ENCODE results near the gene ZNF468.
"Not testable (repeated sequence)": the region's sequence is repeated elsewhere in the genome, so short reads cannot be mapped to it uniquely, and the experiment has no call there.

Gene ZNF468

GRCh38 chr19:52825765-52826164, 31.7 kb downstream of the ZNF468 start:
- DNase-seq (ENCODE audit: low read depth): no peak

DNA sequence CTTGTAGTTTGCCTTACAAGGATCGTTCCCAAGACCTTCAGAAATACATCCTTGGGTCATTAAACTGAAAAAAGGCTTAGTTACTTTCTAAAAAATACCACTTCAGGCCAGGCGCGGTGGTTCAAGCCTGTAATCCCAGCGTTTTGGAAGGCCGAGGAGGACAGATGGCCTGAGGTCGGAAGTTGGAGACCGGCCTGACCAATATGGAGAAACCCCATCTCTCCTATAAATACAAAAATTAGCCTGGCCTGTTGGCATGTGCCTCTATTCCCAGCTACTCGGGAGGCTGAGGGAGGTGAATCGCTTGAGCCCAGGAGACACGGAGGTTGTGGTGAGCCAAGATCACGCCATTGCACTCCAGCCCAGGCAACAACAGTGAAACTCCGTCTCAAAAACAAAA, 33.7 kb downstream of the ZNF468 start:
- DNase-seq (ENCODE audit: low read depth): no peak

DNA sequence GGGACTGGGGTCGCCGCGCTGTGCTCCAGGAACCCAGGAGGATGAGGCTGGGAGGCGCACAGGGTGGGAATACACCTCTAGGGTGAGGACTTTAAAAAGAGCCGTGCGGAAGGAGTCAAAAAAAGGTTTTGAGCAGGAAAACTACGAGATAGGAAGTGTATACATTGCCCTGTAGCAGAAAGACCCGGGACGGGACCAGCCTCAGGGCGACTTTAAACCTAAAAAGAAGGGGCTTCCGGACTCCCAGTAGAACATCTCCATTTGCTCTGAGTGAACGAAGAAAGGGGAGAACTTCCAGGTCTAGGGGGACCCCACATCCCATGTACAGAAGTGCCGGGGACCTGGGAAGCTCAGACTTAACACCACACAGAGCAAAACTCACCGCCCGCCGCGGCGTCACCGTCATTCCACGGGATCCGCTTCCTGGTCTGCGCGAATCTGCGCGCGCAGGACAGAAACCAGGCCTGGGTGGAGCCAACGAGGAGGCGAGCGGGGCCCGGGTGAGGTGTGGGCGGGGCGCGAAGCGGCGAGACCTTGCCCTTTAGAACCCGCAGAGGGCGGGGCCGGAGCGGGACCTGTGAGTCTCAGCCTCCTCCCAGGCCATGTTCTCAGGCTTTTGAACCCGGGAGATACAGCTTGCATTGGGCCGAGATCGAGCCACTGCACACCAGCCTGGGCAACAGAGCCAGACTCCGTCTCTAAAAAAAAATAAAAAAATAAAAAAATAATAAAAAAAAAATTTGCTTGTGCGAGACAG, 36.0 kb downstream of the ZNF468 start, which contains the start of gene ZNF28:
ZNF28 (minus strand) TSS at position 430 of the 757 bp plus-strand sequence. CDS start 3,675 bp downstream, outside the sequence.
- DNase-seq (ENCODE audit: low read depth): peak; percentile 11

DNA sequence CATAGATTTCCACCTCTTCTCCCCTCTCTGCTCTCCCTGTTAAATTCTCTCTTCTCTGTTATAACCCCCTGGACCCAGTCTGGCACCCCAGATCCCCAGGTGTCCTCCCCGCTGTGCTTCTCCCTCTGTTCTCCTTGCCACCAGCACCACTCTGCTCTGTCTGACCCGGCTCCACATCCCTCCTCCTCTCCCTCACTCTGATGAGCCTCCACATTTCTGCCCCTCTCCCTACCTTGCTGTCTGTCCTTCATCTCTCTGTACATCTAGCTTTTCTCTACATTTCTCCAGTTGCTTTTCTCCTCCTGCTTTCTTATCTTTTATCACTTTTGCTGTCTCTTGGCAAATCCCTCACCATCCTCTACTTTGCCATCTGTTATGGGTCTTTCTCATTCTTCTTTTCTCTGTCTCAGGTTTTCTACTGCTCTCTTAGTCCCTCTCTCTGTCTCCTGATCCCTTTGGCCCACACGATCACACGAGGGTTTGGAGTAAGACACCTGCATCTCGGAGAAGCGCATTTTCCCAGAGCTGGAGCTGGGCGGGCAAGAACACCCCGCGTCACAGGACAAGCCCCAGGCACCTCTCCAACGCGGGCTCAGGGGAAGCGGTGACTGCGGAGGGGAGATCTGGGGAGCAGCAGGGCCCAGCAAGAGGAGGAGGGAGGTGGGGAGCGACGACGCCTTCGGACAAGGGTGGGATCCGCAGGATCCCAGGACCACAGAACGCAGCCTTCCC, 36.8 kb downstream of the ZNF468 start:
- peak; percentile 4 for DNase-seq (ENCODE audit: low read depth)

- DNase-seq (ENCODE audit: low read depth): no peak
Observed at GRCh38 chr19:52809801-52810200, 47.6 kb downstream of the ZNF468 start.

GRCh38 chr19:52799950-52800640, 57.3 kb downstream of the ZNF468 start:
- not testable (repeated sequence) for DNase-seq (ENCODE audit: low read depth)

DNA sequence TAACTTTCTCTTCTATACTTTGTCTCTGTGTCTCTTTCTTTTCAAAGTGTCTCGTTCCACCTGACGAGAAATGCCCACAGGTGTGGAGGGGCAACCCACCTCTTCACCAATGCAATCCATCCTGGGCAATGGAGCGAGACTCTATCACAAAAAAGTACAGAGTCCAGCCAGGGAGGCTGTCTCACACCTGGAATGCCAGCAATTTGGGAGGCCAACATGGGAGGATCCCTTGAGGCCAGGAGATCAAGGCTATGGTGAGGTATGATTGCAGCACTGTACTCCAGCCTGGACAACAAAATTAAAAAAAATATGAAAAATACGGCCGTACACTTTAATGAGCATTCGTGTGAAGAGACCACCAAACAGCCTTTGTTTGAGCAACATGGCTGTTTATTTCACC, 68.0 kb downstream of the ZNF468 start:
- DNase-seq (ENCODE audit: low read depth): no peak

All from GM04504 (cell line).